ENCODE results near the gene LARGE1. TPM values are rescaled to one million over a fixed set of nuclear protein-coding genes. Genes with fewer than 3 reads are reported as not detected.

The LARGE1 gene
- total RNA-seq, 1 donor from 2014 or later, result 35.7 TPM

- H3K27me3 Mint-ChIP-seq (ENCODE audit: low read depth), result peaks cover 38% of the 10 kb centered on the region
- peaks cover 26% of the 10 kb centered on the region for H3K4me1 Mint-ChIP-seq
- no peak overlapping the region for H3K27ac Mint-ChIP-seq
- no peaks in the 10 kb centered on the region for H3K36me3 Mint-ChIP-seq
- H3K4me3 Mint-ChIP-seq, result peak overlapping the region; percentile 84
- H3K9me3 Mint-ChIP-seq, result no peaks in the 10 kb centered on the region
- peak; percentile 86 for TF ChIP-seq CTCF (IDR thresholded peaks at IDR 0.05; ENCODE audit: unreplicated experiment)
- peak in 1 of 2 experiments; percentile 58 for DNase-seq (ENCODE audit: low spot score in 2 of 2, unreplicated experiment in 2 of 2)
Measured at GRCh38 chr22:33923660-33924246, 3.5 kb upstream of the LARGE1 start.

- no peaks in the 10 kb centered on the region for H3K36me3 Mint-ChIP-seq
- H3K27ac Mint-ChIP-seq, result peak overlapping the region; percentile 85
Measured at GRCh38 chr22:33923033-33923432, 2.8 kb upstream of the LARGE1 start.

GRCh38 chr22:33922349-33922681 is 2.0 kb upstream of the LARGE1 start:
- no peaks in the 10 kb centered on the region for H3K9me3 Mint-ChIP-seq
- H3K36me3 Mint-ChIP-seq, result no peaks in the 10 kb centered on the region
- peak overlapping the region; percentile 85 for H3K27ac Mint-ChIP-seq
- H3K27me3 Mint-ChIP-seq (ENCODE audit: low read depth), result peaks cover 40% of the 10 kb centered on the region
- peaks cover 35% of the 10 kb centered on the region for H3K4me1 Mint-ChIP-seq
- DNase-seq (ENCODE audit: low spot score in 2 of 2, unreplicated experiment in 2 of 2), result peak; percentile 33 to 60
- no peak for TF ChIP-seq CTCF (IDR thresholded peaks at IDR 0.05; ENCODE audit: unreplicated experiment)
- H3K4me3 Mint-ChIP-seq, result peak overlapping the region; percentile 84

More at GRCh38 chr22:33923033-33923432, 2.8 kb upstream of the LARGE1 start:
- Mint-ChIP-seq H3K9me3 (no peaks in the 10 kb centered on the region), H3K4me1 (peaks cover 33% of the 10 kb centered on the region), H3K4me3 (peak overlapping the region; percentile 84), H3K27me3 (ENCODE audit: low read depth) (peaks cover 41% of the 10 kb centered on the region)
- no peak for DNase-seq (ENCODE audit: low spot score in 2 of 2, unreplicated experiment in 2 of 2)
- TF ChIP-seq CTCF (IDR thresholded peaks at IDR 0.05; ENCODE audit: unreplicated experiment), result no peak

- Mint-ChIP-seq H3K27ac (peak overlapping the region; percentile 94), H3K4me3 (peak overlapping the region; percentile 94), H3K27me3 (ENCODE audit: low read depth) (peaks cover 39% of the 10 kb centered on the region), H3K4me1 (peaks cover 35% of the 10 kb centered on the region), H3K36me3 (no peaks in the 10 kb centered on the region), H3K9me3 (no peaks in the 10 kb centered on the region)
- DNase-seq (ENCODE audit: low spot score in 2 of 2, unreplicated experiment in 2 of 2), result peak; percentile 53 to 76
- no peak for TF ChIP-seq CTCF (IDR thresholded peaks at IDR 0.05; ENCODE audit: unreplicated experiment)
Measured at GRCh38 chr22:33921525-33922348, 1.5 kb upstream of the LARGE1 start.

- TF ChIP-seq CTCF (IDR thresholded peaks at IDR 0.05; ENCODE audit: unreplicated experiment), result no peak
- H3K4me3 Mint-ChIP-seq, result peak overlapping the region; percentile 94
- H3K27me3 Mint-ChIP-seq (ENCODE audit: low read depth), result peaks cover 36% of the 10 kb centered on the region
- peak; percentile 98 to 99 for DNase-seq (ENCODE audit: low spot score in 2 of 2, unreplicated experiment in 2 of 2)
- H3K9me3 Mint-ChIP-seq, result no peaks in the 10 kb centered on the region
- peak overlapping the region; percentile 94 for H3K27ac Mint-ChIP-seq
- peaks cover 35% of the 10 kb centered on the region for H3K4me1 Mint-ChIP-seq
- H3K36me3 Mint-ChIP-seq, result no peaks in the 10 kb centered on the region
Measured at GRCh38 chr22:33920927-33921524, 750 bp upstream of the LARGE1 start.

Measured in mesothelial cell of epicardium (in vitro differentiated cells).